ENCODE measurements around the gene DDX1. TPM values are rescaled to one million over a fixed set of nuclear protein-coding genes. Genes with fewer than 3 reads are reported as not detected.
"Not testable (repeated sequence)": the region's sequence is repeated elsewhere in the genome, so short reads cannot be mapped to it uniquely, and the experiment has no call there.

Gene DDX1
- total RNA-seq, result 10 to 100 TPM; 23.8 to 93.1 (median 56.6) TPM

- DNase-seq, result peak; percentile 65 to 82
- Histone ChIP-seq H3K27ac (peak within 1 kb of the TSS; percentile 79 to 92), H3K27me3 (no peaks in the 10 kb centered on the region), H3K4me1 (no peaks in the 10 kb centered on the region), H3K9me3 (no peaks in the 10 kb centered on the region), H3K36me3 (no peaks in the 10 kb centered on the region), H3K4me3 (peak within 1 kb of the TSS; percentile 80 to 87)
- intact Hi-C loops (cut with DNase I; ENCODE audit: low total_unique reads), result no loop called here
- TF ChIP-seq CTCF (IDR thresholded peaks at IDR 0.05), result peak in 2 of 4 experiments; percentile 1 to 22
- peak; percentile 29 to 60 for TF ChIP-seq POLR2A (IDR thresholded peaks at IDR 0.05)
Observed at GRCh38 chr2:15591692-15592463, at the start of gene DDX1. TSS of gene DDX1 (plus strand) at chr2:15591868. CDS start at chr2:15591934, 66 bp downstream.

- H3K27me3 ChIP-seq; H3K36me3 ChIP-seq; H3K9me3 ChIP-seq; DNase-seq; H3K27ac ChIP-seq; H3K4me3 ChIP-seq; intact Hi-C loops (cut with DNase I; ENCODE audit: low total_unique reads); H3K4me1 ChIP-seq: not testable (repeated sequence)
Observed at GRCh38 chr2:15542269-15542668, 49.4 kb upstream of the DDX1 start.

- DNase-seq, result no peak
- no peaks in the 10 kb centered on the region for H3K4me1 ChIP-seq
- no peaks in the 10 kb centered on the region for H3K9me3 ChIP-seq
- no peak for TF ChIP-seq POLR2A (IDR thresholded peaks at IDR 0.05)
- no peak for TF ChIP-seq CTCF (IDR thresholded peaks at IDR 0.05)
- no peaks in the 10 kb centered on the region for H3K27me3 ChIP-seq
- no peaks in the 10 kb centered on the region for H3K36me3 ChIP-seq
- no peak overlapping the region for H3K27ac ChIP-seq
- intact Hi-C loops (cut with DNase I; ENCODE audit: low total_unique reads), result no loop called here
- no peak overlapping the region for H3K4me3 ChIP-seq
Observed at GRCh38 chr2:15543053-15543452, 48.6 kb upstream of the DDX1 start.

- DNase-seq, result no peak
- Histone ChIP-seq H3K9me3 (no peaks in the 10 kb centered on the region), H3K4me3 (no peak overlapping the region), H3K4me1 (no peaks in the 10 kb centered on the region), H3K27me3 (no peaks in the 10 kb centered on the region), H3K36me3 (no peaks in the 10 kb centered on the region), H3K27ac (no peak overlapping the region)
- intact Hi-C loops (cut with DNase I; ENCODE audit: low total_unique reads), result no loop called here
- TF ChIP-seq POLR2A (IDR thresholded peaks at IDR 0.05), result no peak
- TF ChIP-seq CTCF (IDR thresholded peaks at IDR 0.05), result no peak
Observed at GRCh38 chr2:15543541-15543940, 48.1 kb upstream of the DDX1 start.

- no peaks in the 10 kb centered on the region for H3K36me3 ChIP-seq
- H3K27ac ChIP-seq, result no peak overlapping the region
- TF ChIP-seq POLR2A (IDR thresholded peaks at IDR 0.05) (no peak), CTCF (IDR thresholded peaks at IDR 0.05) (no peak)
- no peaks in the 10 kb centered on the region for H3K4me1 ChIP-seq
- no peaks in the 10 kb centered on the region for H3K9me3 ChIP-seq
- no peak overlapping the region for H3K4me3 ChIP-seq
- DNase-seq, result no peak
- no peaks in the 10 kb centered on the region for H3K27me3 ChIP-seq
- intact Hi-C loops (cut with DNase I; ENCODE audit: low total_unique reads), result no loop called here
Observed at GRCh38 chr2:15544227-15544626, 47.4 kb upstream of the DDX1 start.

Data from uterus (tissue), 4 donors.